Keratinocyte (primary cell): ENCODE measurements around the gene ATXN7L2.

Experiments used
- EZH2 ChIP-seq: IDR thresholded peaks from one replicate; pipeline ENCODE4 v1.6.1; 2012; ENCODE audit warnings: inconsistent platforms, mild to moderate bottlenecking, low read length, moderate library complexity
- TF ChIP-seq, protein P1 (sequence below), 3 experiments: IDR thresholded peaks in 1 of 3; conservative IDR thresholded peaks in 1 of 3; optimal IDR thresholded peaks in 1 of 3; 2 replicates in 2 of 3; 3 replicates in 1 of 3; pipeline versions ENCODE3 to v1.5.1; 2011; ENCODE audit warnings: low read length in 3 of 3, mild to moderate bottlenecking in 3 of 3, moderate library complexity in 2 of 3, control low read depth in 1 of 3, inconsistent platforms in 1 of 3; ENCODE audit not compliant: insufficient read depth in 2 of 3; ENCODE audit errors: extremely low read depth in 1 of 3

DNA sequence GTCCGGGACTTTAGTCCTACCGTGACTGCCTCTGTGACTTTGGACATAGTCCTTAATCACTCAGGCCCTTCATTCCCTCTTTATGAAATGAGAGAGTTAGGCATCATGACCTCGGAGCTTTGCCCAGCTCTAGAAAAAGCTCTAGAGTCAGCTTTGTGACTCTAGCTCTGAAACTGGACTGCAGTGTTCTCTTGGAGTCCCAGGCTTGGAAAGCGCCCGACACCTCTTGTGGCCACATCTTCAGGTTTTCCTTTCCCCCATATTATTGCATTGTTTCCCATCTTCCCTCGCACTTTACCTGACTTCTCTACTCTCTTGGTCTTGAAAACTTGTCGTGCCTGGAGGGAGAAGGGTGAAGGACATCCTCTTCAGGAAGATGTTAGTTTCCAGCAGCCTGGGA lies 38.3 kb downstream of the ATXN7L2 start:
- TF ChIP-seq, protein P1, sequence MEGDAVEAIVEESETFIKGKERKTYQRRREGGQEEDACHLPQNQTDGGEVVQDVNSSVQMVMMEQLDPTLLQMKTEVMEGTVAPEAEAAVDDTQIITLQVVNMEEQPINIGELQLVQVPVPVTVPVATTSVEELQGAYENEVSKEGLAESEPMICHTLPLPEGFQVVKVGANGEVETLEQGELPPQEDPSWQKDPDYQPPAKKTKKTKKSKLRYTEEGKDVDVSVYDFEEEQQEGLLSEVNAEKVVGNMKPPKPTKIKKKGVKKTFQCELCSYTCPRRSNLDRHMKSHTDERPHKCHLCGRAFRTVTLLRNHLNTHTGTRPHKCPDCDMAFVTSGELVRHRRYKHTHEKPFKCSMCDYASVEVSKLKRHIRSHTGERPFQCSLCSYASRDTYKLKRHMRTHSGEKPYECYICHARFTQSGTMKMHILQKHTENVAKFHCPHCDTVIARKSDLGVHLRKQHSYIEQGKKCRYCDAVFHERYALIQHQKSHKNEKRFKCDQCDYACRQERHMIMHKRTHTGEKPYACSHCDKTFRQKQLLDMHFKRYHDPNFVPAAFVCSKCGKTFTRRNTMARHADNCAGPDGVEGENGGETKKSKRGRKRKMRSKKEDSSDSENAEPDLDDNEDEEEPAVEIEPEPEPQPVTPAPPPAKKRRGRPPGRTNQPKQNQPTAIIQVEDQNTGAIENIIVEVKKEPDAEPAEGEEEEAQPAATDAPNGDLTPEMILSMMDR (optimal IDR thresholded peaks at IDR 0.05 in 1 of 3, IDR thresholded peaks at IDR 0.05 in 1 of 3, conservative IDR thresholded peaks at IDR 0.05 in 1 of 3; ENCODE audit: extremely low read depth in 1 of 3, insufficient read depth in 2 of 3, low read length in 3 of 3): no peak
- no peak for TF ChIP-seq EZH2
